Measurements from ENCODE around the gene RAB31. TPM values are rescaled to one million over a fixed set of nuclear protein-coding genes. Genes with fewer than 3 reads are reported as not detected.

The RAB31 gene
- total RNA-seq, 1 experiment from 2014 or later, result 6.1 TPM

GRCh38 chr18:9691235-9691634 is 16.9 kb upstream of the RAB31 start:
- ChIA-PET CTCF (no interaction called here), POLR2A (ENCODE audit: low non-redundant PET) (no interaction called here)
- no peak for DNase-seq (ENCODE audit: low spot score)
- intact Hi-C loops (cut with micrococcal nuclease; ENCODE audit: unreplicated experiment), result no loop called here
- H3K27ac ChIP-seq (ENCODE audit: low read depth, low read length, poor library complexity, severe bottlenecking), result no peak overlapping the region
- TF ChIP-seq CTCF (conservative IDR thresholded peaks at IDR 0.05; ENCODE audit: low read depth, low read length), result no peak
- TF ChIP-seq EZH2 (IDR thresholded peaks at IDR 0.05; ENCODE audit: borderline replicate concordance, low read depth, low read length, poor library complexity, severe bottlenecking), result no peak
- BruUV-seq (replicated peaks), result no TSS peak
- no peaks in the 10 kb centered on the region for H3K4me1 ChIP-seq (ENCODE audit: insufficient read depth, low read length, poor library complexity, severe bottlenecking)
- H3K4me3 ChIP-seq (ENCODE audit: low read depth, low read length, poor library complexity, severe bottlenecking), result no peak overlapping the region
- no peaks in the 10 kb centered on the region for H3K36me3 ChIP-seq (ENCODE audit: insufficient read depth, low read length, poor library complexity, severe bottlenecking)
- no peaks in the 10 kb centered on the region for H3K9me3 ChIP-seq (ENCODE audit: low read depth, low read length, poor library complexity, severe bottlenecking)
- H3K27me3 ChIP-seq (replicated peaks; ENCODE audit: insufficient read depth, low read depth, low read length, poor library complexity), result no peaks in the 10 kb centered on the region

DNA sequence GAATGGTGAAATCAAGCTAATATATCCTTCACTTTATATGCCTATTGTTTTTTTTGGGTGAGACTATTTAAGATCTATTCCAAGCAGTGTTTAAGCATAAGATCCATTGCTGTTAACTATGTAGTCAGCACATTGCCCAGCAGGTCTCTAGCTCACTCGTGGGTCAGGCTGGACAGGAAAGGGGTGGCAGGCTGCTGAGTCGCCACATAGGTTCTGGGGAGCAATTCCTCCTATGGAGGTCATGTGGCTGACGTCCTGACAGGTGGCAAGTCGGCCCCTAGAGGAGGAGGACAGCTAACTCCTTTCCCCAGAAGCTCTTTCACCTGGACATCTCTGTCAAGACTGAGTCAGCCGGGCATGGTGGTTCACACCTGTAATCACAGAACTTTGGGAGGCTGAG is 13.9 kb upstream of the RAB31 start:
- TF ChIP-seq EZH2 (IDR thresholded peaks at IDR 0.05; ENCODE audit: borderline replicate concordance, low read depth, low read length, poor library complexity, severe bottlenecking), result no peak
- no peak for TF ChIP-seq CTCF (conservative IDR thresholded peaks at IDR 0.05; ENCODE audit: low read depth, low read length)
- ChIA-PET POLR2A (ENCODE audit: low non-redundant PET) (no interaction called here), CTCF (no interaction called here)
- Histone ChIP-seq H3K4me3 (ENCODE audit: low read depth, low read length, poor library complexity, severe bottlenecking) (no peak overlapping the region), H3K36me3 (ENCODE audit: insufficient read depth, low read length, poor library complexity, severe bottlenecking) (no peaks in the 10 kb centered on the region), H3K4me1 (ENCODE audit: insufficient read depth, low read length, poor library complexity, severe bottlenecking) (no peaks in the 10 kb centered on the region), H3K9me3 (ENCODE audit: low read depth, low read length, poor library complexity, severe bottlenecking) (no peaks in the 10 kb centered on the region), H3K27me3 (replicated peaks; ENCODE audit: insufficient read depth, low read depth, low read length, poor library complexity) (no peaks in the 10 kb centered on the region), H3K27ac (ENCODE audit: low read depth, low read length, poor library complexity, severe bottlenecking) (no peak overlapping the region)
- no peak for DNase-seq (ENCODE audit: low spot score)
- no TSS peak for BruUV-seq (replicated peaks)
- intact Hi-C loops (cut with micrococcal nuclease; ENCODE audit: unreplicated experiment), result no loop called here

- no peak for TF ChIP-seq CTCF (conservative IDR thresholded peaks at IDR 0.05; ENCODE audit: low read depth, low read length)
- no peak for TF ChIP-seq EZH2 (IDR thresholded peaks at IDR 0.05; ENCODE audit: borderline replicate concordance, low read depth, low read length, poor library complexity, severe bottlenecking)
- POLR2A ChIA-PET (ENCODE audit: low non-redundant PET), result no interaction called here
- Histone ChIP-seq H3K4me1 (ENCODE audit: insufficient read depth, low read length, poor library complexity, severe bottlenecking) (peaks cover 3% of the 10 kb centered on the region), H3K27me3 (replicated peaks; ENCODE audit: insufficient read depth, low read depth, low read length, poor library complexity) (no peaks in the 10 kb centered on the region), H3K27ac (ENCODE audit: low read depth, low read length, poor library complexity, severe bottlenecking) (no peak overlapping the region), H3K9me3 (ENCODE audit: low read depth, low read length, poor library complexity, severe bottlenecking) (no peaks in the 10 kb centered on the region), H3K4me3 (ENCODE audit: low read depth, low read length, poor library complexity, severe bottlenecking) (no peak overlapping the region), H3K36me3 (ENCODE audit: insufficient read depth, low read length, poor library complexity, severe bottlenecking) (no peaks in the 10 kb centered on the region)
- CTCF ChIA-PET, result no interaction called here
- no peak for DNase-seq (ENCODE audit: low spot score)
- intact Hi-C loops (cut with micrococcal nuclease; ENCODE audit: unreplicated experiment), result no loop called here
- BruUV-seq (replicated peaks), result no TSS peak
Observed at GRCh38 chr18:9694952-9695495, 13.1 kb upstream of the RAB31 start.
